Endometrial microvascular endothelial cells (primary cell): ENCODE data around the gene CNTN5. TPM values are rescaled to one million over a fixed set of nuclear protein-coding genes. Genes with fewer than 3 reads are reported as not detected.

Source experiments
- in situ Hi-C: cut with HindIII; loops from 2 replicates; pipeline ENCODE4 v1.10.0; 2017; ENCODE audit warnings: low sequenced_read_pairs, low pct_unique_long_range_greater_than_20kb; ENCODE audit errors: inconsistent ontology term
- total RNA-seq: library from RNA; depleted of rRNA; stranded (reverse); fragments of >200 nt; gene quantifications from one replicate; pipeline ENCODE4 v1.2.3, GENCODE V29; 2015; ENCODE audit errors: inconsistent ontology term

Gene CNTN5
- total RNA-seq, 1 donor from 2014 or later: not detected

GRCh38 chr11:99545616-99546015 is 524.9 kb downstream of the CNTN5 start:
- in situ Hi-C loops: no loop called here

DNA sequence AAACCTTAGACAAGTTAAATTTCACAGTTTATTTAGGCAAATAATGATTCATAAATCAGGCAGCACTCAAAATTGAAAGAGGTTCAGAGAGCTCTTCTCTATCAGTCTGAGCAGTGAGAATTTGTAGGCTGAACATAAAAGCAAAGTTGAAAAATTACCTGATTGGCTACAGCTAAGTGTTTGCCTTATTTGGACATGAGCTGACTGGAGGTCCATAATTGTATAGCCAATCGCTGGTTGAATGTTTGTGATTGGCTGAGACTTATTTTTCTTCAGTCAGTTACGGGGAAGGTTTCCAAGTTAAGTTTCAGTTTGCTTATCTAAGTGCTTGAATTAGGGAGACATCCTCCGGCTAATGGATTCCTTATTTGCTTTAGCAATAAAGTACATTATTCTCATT is 527.5 kb downstream of the CNTN5 start:
- in situ Hi-C loops: no loop called here

GRCh38 chr11:99554232-99554903 is 533.6 kb downstream of the CNTN5 start:
- in situ Hi-C loops: no loop called here

DNA sequence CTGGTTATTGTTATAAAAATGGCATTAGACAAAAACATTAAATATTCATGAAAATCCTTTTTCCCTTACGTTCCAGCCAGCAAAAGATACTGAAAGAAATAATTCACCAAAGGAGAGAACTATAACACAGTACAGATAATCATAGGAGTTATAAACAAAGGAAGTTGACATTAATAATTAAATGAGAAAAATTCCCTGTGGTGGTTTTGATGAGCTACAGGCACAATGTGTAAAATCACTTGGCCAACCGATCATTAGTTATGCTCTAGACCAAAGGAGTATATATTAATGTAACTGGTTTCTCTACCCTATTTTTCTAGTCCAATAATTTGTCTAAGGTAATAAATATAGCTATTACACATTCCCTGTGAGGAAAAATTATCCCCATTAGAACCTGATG is 534.7 kb downstream of the CNTN5 start:
- in situ Hi-C loops: no loop called here

- in situ Hi-C loops: no loop called here
Observed at GRCh38 chr11:99565333-99565732, 544.6 kb downstream of the CNTN5 start.

- in situ Hi-C loops: no loop called here
Observed at GRCh38 chr11:99567334-99567956, 546.7 kb downstream of the CNTN5 start.

DNA sequence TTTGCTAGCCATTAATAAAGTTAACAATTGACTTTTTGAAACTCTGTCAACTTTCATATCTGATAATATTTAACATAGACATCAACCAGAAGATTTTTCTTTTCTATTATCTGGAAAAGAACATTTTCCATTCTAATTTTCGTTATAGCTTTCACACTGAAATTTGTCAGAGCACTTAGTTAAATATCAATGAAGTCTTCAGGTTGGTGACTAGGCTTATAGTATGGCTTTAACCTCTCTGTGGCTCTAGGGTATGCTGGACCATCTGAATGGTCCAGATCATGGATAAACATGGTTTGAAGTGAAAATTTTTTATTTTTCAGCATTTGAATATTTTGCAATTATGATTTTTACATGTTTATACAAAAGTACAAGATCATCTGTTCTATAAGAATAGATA is 548.1 kb downstream of the CNTN5 start:
- in situ Hi-C loops: no loop called here

DNA sequence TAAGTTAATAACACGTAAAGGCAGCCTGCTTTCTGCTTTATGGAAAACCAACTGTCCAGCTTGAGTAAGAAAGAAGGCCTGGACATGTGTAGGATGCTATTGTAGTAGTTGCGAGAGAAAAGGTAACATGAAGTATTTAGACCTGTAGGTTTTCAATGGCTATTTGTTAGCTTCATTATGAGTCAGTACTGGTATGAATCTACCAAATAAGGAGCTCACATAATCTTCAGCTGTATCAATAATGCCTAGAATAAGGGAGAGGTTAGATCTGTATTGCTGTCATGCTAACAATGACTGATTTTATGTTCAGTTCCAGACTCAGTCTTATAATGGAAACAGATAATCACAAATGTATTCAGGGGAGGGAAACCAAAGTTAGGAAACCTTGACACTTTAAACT is 550.3 kb downstream of the CNTN5 start:
- in situ Hi-C loops: no loop called here

DNA sequence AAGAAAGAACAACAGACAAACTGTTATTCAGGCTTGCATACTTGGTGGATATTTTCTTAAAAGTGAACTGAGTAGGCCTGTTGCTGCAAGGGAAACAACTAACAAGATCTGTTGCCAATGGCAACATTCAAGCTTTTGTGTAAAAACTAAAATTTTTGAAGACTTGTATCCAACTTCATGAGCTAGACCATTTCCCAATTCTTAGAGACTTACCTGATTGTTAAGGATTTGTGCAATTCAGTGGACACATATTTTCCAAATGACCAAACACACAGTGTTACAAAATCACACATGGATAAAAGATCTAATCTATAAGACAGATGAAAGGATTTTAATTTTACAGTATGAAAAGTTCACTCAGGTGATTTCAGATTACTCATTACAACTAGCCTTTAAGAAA is 564.1 kb downstream of the CNTN5 start:
- in situ Hi-C loops: no loop called here

DNA sequence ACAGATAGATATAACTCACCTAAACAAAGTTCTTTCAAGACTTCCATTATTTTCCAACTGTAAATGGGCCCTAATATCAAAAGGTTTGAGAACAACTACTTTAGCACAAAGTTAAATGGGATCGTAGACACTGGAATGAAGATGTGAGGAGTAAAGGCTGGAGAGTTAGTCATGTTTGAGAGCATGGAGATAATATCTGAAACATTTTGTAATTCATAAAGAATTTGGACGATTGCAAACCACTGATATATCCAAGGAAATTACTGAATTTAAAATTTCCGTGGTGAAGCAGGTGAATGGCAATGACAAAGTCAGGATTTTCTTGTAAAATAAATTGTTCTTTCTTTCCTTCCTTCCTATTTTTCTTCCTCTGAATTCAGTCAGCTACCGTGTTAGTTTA is 564.9 kb downstream of the CNTN5 start:
- in situ Hi-C loops: no loop called here

DNA sequence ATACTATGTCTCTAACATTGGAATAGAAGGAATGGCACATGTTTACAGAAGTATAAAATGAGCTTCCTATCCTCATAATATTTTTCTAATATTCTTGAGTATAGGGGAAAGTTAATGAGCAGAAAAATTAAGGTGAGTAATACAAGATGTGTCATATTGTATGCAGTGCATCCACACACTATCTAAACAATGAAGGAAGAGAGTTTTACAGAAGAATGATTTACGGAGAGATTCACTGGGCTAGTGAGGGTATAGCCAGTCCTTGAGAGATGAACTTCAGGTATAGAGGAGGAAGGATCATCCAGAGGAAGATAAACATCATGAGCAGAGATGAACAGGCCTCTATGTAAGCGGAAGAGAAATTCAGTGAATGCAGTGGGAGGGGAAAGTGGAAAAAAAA is 569.0 kb downstream of the CNTN5 start:
- in situ Hi-C loops: no loop called here

GRCh38 chr11:99592266-99592665 is 571.5 kb downstream of the CNTN5 start:
- in situ Hi-C loops: no loop called here

DNA sequence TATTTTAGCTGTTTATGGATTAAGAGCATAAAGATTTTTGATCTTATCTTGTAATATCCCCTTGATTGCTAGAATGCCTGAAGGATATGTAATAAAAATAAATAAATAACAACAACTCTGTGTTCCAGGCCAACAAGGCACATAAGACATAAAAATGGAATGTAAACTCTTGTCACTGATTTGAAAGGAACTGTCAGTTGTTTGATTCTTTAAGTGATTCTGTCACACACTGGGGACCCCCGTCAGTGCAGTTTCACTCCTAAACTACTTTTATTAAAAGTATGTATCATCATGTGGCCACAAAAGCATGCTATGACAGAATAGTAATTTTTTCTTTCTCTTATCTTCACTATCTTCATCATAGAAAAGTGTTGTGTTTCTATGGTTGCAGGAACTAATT is 572.4 kb downstream of the CNTN5 start:
- in situ Hi-C loops: no loop called here

DNA sequence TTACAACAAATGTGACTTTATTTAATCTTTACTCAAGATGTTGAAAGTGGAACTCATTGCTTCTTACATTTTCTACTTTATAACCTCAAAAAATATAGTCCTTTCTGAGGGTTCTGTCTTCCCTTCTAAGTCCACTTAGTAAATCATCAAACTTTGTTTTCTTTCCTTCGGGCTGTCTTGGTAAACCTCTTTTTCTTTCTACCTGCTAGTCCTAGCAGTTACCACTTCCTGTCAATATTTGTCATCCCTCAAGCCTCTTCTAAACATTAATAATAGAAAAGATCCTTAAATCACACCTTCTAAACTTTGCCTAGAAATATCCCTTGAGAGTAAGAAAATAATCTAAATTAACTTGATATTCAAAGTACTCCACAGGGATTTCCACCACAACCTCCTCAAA is 580.4 kb downstream of the CNTN5 start:
- in situ Hi-C loops: no loop called here

GRCh38 chr11:99614352-99614751 is 593.6 kb downstream of the CNTN5 start:
- in situ Hi-C loops: no loop called here

GRCh38 chr11:99630629-99631028 is 609.9 kb downstream of the CNTN5 start:
- in situ Hi-C loops: no loop called here

DNA sequence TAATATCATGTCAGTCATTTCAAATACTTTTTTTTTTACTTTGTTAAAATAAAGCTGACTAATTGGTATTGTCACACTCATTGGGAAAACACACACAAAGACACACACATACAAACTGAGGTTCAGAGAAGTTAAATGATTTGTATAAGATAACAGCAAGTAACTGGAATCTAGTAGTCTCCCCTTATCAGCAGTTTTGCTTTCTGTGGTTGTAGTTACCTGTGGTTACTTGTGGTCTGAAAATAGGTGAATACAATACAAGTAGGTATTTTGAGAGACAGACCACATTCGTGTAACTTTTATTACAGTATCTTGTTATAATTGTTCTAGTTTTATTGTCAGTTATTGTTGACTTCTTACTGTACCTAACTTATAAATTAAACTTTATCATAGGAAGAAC is 610.9 kb downstream of the CNTN5 start:
- in situ Hi-C loops: no loop called here

DNA sequence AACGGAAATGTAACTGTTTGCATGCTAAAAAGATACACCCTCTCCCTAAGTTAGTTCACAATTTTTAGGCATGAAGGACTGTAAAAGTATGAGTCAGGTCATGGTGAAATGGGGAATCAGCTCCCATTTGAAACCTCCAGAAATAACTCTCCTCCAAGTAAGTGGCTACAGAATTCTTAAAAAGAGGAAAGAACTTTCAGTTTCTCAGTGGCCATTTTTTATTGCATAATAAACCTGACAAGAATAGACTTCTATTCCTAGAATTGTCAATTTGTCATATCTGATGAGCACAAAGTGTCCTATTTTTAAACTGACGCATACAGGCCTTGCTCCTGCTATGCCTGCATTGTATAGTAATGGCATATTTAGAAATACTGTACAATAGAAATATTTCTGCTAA is 612.2 kb downstream of the CNTN5 start:
- in situ Hi-C loops: no loop called here

- in situ Hi-C loops: no loop called here
Observed at GRCh38 chr11:99634581-99634980, 613.8 kb downstream of the CNTN5 start.

DNA sequence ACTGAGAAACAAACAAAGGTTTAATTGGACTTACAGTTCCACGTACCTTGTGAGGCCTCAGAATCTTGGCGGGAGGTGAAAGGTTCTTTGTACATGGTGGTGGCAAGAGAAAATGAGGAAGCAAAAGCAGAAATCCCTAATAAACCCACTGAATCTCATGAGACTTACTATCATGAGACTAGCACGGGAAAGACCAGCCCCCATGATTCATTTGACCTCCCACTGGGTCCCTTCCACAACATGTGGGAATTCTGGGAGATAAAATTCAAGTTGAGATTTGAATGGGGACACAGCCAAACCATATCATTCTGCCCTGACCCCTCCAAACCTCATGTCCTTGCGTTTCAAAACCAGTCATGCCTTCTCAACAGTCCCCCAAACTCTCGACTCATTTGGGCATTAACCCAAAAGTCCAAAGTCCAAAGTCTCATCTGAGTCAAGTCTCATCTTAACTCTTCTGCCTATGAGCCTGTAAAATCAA is 617.4 kb downstream of the CNTN5 start:
- in situ Hi-C loops: no loop called here

GRCh38 chr11:99640671-99641070 is 619.9 kb downstream of the CNTN5 start:
- in situ Hi-C loops: no loop called here
